HG03039 (cell line): ENCODE measurements around the gene SVOPL.

Source experiments
- ATAC-seq: cut with Tn5 transposase; IDR thresholded peaks from one replicate; pipeline ENCODE4 v1.9.1; 2021; ENCODE audit warnings: mild to moderate bottlenecking, moderate library complexity; ENCODE audit not compliant: unreplicated experiment

Gene SVOPL

GRCh38 chr7:138565451-138566114 is 135.6 kb downstream of the SVOPL start:
- no peak for ATAC-seq

GRCh38 chr7:138565071-138565450 is 136.1 kb downstream of the SVOPL start:
- ATAC-seq = no peak

- no peak for ATAC-seq
Measured at GRCh38 chr7:138564365-138564764, 136.8 kb downstream of the SVOPL start.

DNA sequence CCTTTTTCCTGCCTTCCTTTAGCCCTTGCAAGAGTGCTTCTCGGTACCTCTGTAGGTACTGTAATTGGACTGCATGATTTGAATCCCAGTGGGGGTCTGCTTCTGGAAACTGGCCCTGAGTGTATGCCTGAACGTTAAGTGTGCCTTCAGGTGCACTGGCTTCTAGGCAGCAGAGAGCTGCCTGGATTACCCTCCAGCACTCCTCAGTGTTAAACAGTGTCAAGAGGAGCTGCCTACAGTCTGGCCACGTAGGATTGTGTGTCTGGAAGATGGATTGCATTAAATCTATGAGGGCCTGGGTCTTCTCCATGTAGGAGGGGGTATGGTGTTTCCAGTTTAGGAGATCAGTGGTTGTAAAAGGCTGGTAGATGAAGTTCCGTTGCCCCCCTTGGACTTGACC is 137.4 kb downstream of the SVOPL start:
- no peak for ATAC-seq

- ATAC-seq = no peak
Measured at GRCh38 chr7:138559448-138559847, 141.7 kb downstream of the SVOPL start.

GRCh38 chr7:138556771-138557484 is 144.2 kb downstream of the SVOPL start:
- ATAC-seq = no peak

DNA sequence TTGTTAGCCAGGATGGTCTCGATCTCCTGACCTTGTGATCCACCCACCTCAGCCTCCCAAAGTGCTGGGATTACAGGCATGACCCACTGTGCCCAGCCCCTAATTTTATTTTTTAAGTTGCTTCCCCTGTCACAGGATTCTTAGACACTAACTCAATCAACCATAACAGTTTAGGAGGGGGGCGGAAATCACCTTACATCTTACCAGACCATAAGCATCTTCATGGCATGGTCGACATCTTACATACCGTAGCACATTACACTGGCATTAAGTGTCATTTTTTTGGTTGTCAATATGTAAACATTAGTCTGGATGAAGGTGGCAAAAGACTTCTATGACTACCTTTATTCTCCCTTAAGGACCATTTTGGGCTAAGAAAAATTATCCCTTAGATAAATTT is 145.5 kb downstream of the SVOPL start:
- no peak for ATAC-seq

DNA sequence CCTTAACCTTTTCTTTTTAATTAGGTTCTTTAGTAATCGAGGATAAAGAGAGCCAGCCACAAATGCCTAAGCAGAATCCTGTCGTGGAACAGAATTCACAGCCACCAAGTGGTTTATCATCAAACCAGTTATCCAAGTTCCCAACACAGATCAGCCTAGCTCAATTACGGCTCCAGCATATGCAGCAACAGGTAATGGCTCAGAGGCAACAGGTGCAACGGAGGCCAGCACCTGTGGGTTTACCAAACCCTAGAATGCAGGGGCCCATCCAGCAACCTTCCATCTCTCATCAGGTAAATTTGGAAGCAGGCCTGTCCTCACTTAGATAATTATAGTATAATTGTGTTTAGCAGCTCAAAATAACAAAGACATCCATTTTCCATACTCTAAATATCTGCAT is 146.5 kb downstream of the SVOPL start:
- ATAC-seq = no peak

DNA sequence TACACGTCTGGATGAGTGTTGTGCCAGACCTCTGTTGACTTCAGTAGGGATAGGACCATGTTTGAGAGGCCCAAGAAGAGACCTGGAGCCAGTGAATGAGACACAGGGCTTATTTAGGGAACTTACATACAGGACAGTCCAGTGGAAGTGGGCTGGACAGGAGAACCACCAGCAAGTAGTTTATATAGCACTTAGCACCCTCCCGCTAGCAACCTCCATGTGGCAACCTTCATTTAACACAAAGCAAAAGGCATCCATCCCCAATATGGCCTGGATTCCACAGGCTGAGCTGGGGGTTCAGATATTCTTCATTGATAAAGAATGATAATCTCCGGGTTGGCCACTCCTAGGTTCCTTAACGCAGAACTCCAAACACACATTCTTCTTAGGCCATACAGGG is 147.4 kb downstream of the SVOPL start:
- no peak for ATAC-seq

DNA sequence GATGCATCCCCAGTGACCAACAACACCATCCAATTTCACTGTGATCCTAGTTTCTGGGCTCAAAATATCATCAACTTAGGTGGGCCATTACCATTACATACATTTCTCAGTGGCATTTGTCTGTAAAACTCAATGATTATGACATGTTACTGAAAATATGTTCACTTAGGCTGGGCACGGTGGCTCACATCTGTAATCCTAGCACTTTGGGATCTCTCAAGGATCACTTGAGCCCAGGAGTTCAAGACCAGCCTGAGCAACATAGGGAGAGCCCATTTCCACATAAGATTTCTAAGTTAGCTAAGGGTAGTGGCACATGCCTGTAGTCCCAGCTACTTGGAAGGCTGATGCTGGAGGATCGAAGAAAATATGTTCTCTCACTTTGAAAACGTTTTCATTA is 150.1 kb downstream of the SVOPL start:
- ATAC-seq = no peak

- ATAC-seq = no peak
Measured at GRCh38 chr7:138550337-138550736, 150.8 kb downstream of the SVOPL start.

GRCh38 chr7:138549082-138549481 is 152.1 kb downstream of the SVOPL start:
- no peak for ATAC-seq

DNA sequence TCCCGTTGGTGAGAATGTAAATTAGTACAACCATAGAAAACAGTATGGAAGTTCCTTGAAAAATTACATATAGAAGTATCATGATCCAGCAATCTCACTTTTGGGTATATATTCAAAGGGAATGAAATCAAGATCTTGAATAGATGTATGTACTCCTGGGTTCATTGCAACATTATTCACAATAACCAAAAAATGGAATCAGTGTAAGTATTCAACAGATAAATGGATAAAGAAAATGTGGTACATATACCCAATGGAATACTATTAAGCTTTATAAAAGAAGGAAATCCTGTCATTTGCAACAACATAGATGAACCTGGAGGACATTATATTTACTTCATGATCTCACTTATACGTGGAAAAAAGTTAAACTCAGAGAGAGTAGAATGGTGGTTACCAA is 154.3 kb downstream of the SVOPL start:
- no peak for ATAC-seq

GRCh38 chr7:138546064-138546619 is 155.0 kb downstream of the SVOPL start:
- ATAC-seq = no peak

DNA sequence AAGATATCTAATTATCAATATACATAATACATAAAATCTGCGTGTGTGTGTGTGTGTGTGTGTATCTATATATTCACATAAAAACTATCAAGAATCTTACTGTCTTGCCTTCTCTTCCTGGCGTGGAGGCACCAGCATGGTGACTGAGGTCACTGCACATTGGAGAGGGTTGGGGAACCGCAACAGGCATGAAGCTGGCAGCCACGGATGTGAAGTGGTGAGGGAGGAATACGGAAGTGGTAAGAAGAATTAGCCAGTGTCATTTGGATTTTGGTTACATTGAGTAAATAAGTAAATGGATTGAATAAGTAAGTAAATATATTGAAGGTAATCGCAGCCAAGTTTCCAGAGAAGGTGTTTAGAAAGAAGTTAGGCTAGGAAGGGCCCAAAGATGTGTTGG is 156.0 kb downstream of the SVOPL start:
- no peak for ATAC-seq
